SIG-M5 (cell line): ENCODE measurements around the gene ALOX15.
"Not testable (repeated sequence)": the region's sequence is repeated elsewhere in the genome, so short reads cannot be mapped to it uniquely, and the experiment has no call there.

ENCODE experiments used
- DNase-seq: peaks from one replicate; lab custom pipeline; 2025; lab: John Stamatoyannopoulos, UW

ALOX15 gene

DNA sequence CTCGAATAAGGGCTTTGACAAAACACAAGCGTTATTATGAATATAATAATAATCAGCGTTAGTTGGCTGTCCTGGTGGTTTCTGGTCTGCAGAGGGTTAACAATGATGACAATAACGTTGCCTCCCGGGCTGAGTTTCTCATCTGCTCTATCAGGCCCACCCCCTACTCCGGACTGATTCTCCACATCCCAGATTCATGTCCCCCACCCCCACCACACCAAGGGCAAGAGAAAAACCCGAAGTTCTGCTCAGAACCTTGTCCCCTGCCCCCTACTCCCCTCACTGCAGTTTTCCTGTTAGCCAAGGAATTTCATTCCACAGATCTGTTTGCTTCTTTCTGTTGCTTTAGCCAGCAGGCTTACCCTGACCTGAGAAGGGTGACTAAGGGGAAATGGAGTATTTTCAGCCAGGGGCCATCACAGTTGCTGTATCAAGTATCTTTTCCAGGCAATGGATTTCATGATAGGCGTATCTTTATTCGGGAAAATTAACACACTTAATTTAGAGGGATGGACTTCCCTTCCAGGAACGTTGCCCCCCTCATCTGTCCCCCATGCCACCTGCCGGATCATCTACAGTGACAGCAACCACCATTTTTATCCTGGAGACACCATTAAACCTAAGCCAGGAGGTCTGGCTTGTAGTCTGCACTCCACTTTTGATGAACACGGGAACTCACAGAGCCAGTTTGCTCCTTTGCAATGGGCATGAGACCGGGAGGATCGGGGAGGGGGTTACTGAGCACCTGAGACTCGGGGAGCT, 23.7 kb downstream of the ALOX15 start:
- no peak for DNase-seq

DNA sequence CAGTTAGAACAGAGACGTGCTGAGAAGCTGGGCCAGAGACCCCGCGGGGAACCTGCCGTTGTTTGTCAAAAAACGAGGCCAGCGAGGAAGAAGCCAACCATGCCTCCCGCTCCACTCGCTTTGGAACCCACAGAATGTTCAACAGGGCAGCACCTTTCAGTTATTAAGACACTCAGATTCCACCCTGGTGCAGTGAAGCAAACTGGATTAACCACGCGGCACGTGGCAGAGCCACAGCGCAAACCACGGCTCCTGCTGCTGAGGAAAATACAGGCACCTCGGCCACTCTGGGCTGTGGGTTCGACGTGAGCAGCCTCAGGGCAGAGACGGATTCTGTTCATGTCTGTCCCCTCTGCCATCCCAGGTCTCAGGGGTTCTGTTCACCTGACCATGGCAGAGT, 24.4 kb downstream of the ALOX15 start:
- no peak for DNase-seq

DNA sequence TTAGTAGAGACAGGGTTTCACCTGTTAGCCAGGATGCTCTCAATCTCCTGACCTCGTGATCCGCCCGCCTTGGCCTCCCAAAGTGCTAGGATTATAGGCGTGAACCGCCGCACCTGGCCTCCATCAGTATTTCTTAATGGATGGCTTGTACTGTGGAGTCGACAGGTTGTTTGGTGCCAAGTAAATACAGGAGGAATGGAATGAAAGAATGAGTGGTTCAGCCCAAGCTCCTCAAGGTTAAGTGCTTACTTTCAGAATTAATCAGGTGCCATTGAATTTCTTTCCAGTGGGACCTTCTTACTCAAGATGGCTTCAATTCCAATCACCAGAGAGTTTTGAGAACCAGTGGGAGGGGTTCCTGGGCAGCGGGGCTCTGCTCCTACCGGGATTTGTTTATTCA, 25.0 kb downstream of the ALOX15 start:
- no peak for DNase-seq

DNA sequence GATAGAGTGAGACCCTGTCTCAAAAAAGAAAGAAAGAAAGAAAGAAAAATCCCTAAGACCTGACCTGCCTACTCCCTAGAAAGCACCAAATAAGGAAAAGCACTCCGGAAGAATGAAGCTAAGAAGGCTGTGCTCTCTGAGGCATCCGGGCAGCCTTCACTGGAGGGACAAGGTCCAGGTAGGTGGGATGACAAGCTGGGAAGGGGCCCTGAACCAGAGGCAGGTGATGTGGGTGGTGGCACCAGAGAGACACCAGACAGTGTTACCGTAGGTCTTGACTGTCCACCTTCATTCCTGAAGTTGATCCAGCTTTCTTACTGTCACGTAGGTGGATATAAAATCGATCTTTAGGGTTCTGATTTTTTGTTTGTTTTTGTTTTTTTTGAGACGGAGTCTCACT, 30.8 kb downstream of the ALOX15 start:
- DNase-seq: no peak

DNA sequence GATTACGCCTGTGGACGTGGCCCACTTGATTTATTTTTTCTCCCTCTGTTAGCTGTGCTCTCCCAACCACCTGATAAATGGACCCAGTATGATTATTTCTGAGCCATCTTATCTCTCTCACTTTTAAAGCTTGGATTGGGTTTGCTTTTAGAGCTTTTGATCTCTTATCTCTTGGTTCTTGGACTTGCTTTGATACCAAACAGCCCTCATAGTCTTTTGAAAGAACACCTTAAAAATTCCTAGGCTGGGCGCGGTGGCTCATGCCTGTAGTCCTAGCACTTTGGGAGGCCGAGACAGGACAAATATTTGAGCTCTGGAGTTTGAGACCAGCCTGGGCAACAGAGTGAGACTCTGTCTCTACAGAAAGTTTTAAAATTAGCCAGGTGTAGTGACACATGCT, 31.3 kb downstream of the ALOX15 start:
- DNase-seq: no peak

DNA sequence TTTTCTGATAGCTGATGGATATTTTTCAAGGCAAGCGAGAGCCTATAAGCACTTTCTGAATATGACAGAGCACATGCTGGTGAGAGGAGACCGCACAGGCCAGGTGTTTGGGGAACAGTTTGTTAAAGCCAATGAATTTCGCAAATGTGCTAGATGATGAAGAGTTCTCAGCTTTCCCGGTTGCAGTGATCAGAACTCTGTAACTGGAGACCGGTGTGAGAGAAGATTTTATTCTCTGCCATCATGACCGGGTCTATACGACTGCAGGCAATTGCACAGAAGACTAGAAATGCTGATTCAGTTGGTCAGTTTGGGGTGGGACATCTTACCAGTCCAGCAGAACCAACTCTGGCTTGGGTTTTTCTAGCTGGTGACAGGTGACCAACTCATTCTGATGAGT, 31.7 kb downstream of the ALOX15 start:
- no peak for DNase-seq

DNA sequence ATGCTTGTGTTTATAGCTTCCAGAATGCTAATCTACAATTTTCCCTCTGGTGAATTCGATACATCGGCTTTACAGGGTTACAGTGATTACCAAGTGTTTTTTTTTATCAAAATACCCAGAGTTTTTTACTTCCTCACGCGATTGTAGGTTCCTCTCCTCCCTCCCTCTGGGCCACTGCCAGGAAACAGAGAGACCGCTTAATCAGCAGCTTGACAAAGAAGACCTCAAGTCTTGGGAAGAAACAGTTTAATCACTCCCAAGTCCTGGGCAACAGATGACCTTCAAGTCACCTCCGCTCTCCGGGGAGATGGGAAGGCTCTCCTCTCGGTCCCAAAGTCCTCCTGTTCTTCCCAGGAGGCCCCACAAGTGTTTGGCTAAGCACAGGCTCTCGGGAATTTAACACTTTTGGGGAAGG, 33.7 kb downstream of the ALOX15 start:
- DNase-seq: no peak

DNA sequence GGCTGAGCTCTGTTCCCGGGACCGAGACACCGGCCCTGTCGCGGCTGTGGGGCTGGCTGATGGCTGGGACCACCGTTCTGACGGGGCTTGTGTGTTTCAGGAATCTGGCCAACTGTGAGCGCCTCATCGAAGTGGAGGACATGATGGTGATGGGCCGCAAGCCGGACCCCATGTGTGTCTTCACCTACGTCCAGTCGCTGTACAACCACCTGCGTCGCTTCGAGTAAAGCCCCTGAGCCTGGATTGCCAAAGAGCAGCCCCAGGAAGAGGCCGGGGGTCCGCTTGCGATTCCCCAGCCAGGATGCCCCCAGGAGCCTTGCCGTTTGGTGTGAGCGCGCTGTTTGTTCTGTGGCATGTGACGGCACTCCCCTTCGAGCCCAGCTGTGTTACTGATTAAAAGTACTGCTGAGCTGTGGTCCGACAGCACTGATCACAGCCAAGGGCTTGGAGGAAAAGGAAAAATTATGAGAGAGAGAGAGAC, 34.2 kb downstream of the ALOX15 start:
- no peak for DNase-seq

DNA sequence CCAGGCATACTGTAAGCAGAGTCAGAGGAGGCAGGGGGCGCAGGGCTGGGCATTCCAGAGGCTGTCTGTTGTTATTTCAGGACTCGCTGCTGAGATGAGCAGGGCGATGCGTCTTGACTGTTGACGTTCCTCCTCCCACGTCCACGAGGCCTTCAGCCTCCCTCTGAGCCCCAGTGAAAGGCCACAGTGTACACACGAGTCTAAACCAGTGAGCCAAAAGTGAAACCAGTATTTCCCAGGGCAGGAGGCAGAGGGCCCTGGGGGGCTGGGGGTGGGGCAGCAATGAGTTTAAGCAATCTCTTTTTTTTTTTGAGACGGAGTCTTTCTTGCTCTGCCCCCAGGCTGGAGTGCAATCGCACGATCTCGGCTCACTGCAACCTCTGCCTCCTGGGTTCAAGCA, 35.7 kb downstream of the ALOX15 start:
- no peak for DNase-seq

DNA sequence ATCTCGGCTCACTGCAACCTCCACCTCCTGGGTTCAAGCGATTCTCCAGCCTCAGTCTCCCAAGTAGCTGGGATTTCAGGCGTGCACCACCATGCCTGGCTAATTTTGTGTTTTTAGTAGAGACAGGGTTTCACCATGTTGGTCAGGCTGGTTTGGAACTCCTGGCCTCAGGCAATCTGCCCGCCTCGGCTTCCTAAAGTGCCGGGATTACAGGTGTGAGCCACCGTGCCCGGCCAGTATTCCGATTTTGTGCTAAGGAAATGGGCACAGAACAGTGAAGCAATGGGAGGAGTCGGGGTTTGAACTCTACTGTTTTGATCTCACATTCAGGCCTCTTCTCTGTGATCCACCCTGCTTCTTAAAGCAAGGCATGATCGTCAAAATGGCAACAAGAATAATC, 36.7 kb downstream of the ALOX15 start:
- not testable (repeated sequence) for DNase-seq

DNA sequence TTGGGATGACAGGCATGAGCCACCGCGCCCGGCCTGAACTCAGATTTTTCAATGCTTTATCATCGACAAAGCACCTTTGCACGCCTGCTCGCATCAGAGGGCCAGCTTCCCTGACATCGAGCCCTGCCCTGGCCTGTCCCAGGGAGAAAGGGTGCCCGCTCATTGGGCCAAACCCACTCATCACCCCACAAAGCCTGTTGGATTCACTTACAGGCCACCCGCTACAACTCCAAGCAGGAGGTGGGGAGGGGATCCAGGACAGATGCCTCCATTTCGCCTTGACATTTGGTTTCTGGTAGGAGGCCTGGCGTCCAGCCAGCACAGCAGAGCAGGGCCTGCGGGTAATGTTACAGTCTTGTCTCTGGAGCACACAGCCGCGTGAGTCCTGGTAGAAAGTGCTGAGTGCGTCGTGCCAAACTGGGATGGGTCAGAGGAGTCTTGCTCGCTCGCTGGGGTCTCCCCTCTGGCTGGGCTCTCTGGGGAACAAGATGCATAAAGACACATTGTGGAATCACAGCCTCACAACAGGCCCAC, 37.3 kb downstream of the ALOX15 start:
- DNase-seq: no peak

DNA sequence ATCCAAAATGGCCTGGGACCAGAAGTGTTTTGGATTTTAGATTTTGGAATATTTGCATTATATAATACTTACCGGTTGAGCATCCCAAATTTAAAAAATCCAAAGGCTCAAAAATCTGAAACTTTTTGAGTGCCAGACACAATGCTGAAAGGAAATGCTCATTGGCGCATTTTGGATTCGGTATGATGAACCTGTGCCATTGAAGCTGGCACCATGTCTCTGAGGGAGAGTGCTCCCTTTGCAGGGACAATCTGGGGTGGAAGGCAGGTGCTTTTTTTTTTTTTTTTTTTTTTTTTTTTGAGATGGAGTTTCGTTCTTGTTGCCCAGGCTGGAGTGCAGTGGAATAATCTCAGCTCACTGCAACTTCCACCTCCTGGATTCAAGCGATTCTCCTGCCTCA, 39.4 kb downstream of the ALOX15 start:
- DNase-seq: no peak

DNA sequence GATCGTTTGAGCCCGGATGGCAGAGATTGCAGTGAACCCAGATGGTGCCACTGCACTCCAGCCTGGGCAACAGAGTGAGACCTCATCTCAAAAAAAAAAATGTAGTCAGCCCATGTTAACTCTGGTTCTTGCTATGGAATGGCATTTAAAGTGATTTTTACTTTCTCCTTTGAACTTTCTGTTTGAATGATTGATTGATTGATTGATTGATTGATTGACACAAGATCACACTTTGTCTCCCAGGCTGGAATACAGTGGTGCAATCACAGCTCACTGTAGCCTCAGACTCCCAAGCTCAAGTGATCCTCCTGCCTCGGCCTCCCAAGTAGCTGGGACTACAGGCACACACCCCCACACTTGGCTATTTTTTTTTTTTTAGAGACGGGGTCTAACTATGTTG, 40.2 kb downstream of the ALOX15 start:
- DNase-seq: no peak

DNA sequence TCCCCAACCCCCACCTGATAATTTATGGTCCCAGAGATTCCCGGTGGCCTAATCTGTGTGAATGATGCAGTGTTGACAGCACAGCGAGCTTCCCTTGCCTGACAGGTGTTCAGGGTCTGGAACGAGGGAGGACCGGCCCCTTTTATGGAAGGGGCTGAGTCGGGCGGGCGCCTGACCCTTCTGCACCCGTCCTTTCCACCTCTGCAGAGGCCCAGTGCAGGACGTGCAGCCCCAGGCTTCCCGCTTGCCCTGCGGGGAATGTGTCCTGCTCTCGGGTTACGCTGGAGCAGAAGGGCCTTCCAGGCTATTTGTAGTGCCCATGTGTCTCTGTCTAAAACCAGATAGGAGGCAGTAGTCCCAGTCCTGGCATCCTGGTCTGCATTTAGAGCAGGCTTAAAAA, 40.9 kb downstream of the ALOX15 start:
- no peak for DNase-seq

DNA sequence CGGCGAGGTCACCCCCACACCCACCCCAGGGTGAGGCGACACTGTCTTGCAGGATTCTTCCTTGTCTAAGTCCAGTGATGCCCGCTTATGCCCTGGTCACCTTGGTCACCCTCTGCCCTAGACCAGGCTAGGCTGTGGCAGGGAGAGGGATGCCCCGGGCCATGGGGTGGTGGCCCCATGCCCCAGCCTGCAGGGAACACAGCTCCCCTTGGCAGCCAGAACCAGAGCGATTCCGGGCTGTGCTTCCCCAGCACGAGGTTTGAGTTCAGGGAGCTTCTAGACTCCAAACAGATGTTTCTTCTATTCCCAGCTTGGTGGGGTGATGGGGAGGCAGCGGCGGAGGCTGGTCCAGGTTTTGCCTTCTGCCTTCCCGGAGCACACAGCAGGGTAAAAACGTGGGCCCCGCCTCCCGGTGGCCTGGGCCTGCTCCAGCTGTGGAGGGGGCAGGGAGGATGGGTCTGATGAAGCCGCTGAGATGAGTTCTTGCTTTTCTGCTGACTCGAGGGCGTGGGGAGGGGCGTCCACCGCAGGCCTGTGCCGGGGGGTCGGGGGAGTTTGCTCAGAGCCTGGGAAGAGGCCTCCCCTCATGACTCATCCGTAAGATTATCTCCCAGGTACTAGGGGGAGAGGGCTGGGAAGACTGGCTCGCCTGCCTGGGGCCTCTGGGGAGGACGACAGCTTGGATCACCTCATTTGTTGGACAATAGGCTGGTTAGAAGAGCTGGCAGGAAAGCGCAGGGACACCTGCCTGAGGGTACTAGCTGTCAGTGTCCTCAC, 41.8 kb downstream of the ALOX15 start:
- no peak for DNase-seq

DNA sequence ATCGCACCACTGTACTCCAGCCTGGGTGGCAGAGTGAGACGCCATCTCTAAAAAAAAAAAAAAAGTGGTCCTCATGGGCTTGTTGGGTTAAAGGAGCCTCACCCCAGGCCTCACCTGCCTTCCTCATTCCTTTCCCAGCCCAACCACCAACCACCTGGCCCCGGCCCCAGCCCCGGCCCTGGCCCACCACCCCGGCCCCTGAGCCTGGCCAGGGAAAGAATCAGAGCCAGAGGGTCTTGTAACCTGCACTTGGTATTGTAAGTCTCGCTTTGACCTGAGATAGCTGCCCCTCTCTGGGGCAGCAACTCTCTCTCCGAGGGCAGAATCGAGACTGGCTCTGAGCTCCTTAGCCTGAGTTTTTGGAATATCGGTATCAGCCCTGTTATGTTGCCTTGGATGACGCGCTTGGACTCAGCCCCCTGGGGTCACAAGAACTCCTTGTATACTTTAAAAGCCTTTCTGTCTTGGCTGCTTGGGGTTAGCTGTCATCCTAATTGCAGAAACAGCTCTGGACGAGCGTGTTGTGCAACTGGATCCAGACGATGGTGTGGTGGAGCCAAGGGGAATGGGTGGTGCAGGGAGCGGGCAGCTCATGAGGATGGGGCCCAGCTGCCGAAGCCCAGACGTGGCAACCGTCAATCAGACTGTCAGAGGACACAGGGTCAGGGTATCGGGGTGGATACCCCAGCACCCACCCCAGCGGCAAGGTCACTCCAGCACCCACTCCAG, 42.5 kb downstream of the ALOX15 start:
- no peak for DNase-seq

DNA sequence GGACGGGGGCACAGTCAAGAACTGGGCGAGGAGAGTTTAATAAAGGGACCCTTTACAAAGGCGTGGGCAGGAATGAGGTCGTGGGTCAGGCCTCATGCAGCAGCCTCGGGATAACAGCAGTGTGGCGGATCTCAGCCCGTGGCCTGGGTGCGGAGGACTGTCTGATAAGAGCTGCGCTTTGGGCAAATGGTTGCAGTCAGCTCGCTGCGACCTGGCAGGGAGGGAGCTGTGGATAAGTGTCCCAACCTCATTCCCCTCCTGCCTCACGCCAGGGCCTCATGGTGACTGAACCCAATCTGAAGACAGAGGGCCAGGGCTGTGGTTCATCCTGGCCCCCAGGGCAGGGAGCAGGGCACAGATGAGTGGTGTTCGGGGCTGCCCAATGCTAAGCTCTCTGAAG, 43.5 kb downstream of the ALOX15 start:
- no peak for DNase-seq

DNA sequence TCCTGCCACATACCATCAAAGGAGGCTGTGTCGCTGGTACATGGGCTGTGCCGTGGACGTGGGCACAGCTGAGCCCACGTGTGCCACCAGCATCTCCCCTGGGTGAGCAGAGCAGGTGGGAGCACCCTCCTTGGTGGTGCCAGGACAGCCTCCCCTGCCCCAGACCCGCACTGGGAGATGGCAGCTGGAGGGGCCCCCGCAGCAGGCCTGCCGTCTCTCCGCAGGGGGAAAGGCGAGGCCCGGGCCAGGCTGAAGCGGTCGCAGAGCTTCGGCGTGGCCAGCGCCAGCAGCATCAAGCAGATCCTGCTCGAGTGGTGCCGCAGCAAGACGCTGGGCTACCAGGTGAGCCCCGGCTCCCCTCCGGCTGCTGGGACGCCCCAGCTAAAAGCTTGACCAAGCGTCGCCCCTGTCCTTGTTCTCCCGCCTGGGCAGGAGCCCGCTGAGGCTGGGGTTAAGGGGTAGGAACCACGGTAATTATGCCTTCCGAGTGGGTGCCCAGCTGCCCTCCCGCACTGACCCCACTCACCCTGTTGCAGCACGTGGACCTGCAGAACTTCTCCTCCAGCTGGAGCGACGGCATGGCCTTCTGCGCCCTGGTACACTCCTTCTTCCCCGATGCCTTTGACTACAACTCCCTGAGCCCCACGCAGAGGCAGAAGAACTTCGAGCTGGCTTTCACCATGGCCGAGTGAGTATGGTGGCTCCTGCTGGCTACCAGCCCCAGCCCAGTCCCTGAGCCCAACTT, 44.7 kb downstream of the ALOX15 start:
- no peak for DNase-seq

DNA sequence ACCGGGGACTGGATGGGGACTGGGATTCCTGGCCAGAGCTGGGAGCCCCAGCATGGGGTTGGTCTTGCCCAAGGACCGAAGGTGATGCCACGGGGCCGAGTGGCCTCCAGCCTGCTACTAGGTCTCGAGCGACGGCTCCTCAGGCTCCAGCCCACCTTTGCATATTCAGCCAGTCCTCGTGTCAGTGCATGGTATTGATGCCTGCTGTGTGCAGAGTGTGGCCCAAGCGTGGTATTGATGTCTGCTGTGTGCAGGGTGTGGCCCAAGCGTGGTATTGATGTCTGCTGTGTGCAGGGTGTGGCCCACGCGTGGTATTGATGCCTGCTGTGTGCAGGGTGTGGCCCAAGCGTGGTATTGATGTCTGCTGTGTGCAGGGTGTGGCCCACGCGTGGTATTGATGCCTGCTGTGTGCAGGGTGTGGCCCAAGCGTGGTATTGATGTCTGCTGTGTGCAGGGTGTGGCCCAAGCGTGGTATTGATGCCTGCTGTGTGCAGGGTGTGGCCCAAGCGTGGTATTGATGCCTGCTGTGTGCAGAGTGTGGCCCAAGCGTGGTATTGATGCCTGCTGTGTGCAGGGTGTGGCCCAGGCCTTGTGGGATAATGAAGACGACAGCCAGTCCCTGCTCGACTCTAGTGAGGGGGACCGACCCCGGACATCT, 45.7 kb downstream of the ALOX15 start:
- not testable (repeated sequence) for DNase-seq

DNA sequence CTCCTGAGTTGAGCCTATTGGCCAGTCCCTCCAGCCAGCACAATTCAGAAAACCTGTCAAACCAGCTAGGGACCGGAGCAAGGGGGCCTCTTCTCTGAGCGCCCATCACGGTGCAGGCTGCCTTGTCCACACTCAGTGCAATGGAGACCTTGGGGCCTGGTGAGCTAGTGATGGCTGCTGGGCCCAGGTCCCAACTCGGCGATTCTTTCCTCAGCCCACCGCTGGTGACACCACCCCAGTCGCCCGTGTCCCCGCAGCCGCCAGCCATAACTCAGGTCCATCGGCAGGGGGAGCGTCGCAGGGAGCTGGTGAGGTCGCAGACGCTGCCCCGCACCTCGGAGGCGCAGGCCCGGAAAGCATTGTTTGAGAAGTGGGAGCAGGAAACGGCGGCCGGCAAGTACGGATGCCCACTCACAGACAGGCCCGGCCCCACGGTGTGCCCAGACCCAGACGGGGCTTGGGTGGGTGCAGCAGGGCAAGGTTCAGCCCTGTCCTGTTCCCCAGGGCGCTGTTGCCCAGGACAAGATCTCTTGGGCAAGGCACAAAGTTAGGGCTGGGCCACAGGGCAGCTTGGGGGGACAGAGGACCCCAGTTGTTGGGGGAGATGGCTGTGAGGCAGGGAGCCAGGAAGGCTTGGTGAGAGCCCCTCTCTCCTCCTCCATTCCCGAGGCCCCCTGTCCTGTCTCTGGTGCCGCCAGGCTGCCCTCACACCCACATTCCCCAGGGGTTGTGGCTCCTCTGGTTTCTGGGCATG, 46.4 kb downstream of the ALOX15 start:
- no peak for DNase-seq

DNA sequence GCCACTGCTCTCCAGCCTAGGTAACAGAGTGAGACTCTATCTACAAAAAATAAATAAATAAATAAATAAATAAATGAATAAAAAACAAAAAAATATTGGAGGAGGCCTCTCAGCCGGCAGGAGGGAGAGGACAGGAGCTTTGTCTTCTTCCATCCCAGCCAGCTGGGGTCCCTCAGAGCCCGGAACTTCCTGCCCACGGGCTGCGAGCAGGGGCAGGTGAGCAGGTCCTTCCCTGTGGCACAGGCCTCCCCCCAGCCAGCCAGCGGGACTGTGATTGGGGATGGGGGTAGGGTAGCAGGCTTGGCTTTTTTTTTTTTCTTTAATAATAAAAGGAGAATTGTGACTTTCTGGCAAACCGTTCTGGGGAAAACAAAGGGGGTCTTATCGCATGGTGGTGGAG, 47.1 kb downstream of the ALOX15 start:
- no peak for DNase-seq
